Activated CD8-positive, alpha-beta memory T cell treated with anti-CD3 and anti-CD28 coated beads for 48 hours (primary cell): ENCODE measurements around the gene DCHS2.

Experiments used
- DNase-seq, 3 experiments: peaks; one replicate each; pipeline ENCODE4 v3.0.0-alpha.2; 2020; ENCODE audit warnings: low read depth in 2 of 3, low spot score in 2 of 3

Gene DCHS2, protein sequence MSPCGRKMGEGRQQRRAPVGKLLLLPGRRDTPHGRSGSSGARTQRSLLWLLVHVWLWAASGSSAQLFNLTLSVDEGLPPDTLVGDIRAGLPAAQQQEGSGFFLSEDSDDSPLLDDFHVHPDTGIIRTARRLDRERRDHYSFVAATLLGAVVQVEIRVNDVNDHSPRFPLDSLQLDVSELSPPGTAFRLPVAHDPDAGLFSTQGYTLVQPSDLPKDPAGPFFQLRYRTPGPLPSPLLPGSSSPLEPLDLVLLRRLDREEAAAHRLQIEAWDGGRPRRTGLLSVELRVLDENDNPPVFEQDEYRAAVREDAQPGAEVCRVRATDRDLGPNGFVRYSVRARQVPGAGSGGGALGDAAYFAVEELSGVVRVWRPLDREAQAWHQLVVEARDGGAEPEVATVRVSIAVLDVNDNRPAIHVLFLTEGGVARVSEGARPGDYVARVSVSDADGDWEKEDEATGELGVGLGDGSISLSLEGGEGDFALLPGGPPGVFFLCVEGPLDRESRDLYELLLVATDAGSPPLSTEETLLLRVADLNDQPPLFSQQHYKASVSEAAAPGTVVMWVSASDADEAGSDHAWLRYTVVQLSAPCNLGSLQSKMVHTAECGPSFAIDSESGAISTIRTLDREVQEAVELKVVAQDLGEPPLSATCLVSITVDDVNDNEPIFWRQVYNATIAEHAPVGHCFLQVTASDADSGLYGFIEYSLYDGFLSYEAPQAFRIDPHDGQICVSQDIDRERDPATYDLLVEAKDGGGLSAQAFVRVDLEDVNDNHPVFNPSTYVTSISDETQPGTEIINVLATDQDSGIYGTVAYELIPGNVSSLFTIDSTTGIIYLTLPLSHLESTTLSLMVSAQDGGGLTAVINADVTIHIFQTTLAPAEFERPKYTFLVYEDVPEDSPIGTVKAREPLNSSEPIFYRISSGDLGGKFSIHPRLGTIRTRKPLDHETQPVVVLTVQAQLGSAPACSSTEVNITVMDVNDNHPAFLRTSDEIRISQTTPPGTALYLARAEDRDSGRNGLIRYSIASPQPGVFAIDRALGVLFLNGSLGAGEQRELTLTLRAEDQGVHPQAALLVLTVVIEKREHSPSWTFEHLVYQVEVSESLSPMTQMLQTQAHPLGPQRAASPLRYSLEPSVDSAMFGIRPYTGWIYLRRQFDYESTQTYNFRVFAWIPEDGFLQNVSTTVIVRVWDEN (N-terminal part only)

DNA sequence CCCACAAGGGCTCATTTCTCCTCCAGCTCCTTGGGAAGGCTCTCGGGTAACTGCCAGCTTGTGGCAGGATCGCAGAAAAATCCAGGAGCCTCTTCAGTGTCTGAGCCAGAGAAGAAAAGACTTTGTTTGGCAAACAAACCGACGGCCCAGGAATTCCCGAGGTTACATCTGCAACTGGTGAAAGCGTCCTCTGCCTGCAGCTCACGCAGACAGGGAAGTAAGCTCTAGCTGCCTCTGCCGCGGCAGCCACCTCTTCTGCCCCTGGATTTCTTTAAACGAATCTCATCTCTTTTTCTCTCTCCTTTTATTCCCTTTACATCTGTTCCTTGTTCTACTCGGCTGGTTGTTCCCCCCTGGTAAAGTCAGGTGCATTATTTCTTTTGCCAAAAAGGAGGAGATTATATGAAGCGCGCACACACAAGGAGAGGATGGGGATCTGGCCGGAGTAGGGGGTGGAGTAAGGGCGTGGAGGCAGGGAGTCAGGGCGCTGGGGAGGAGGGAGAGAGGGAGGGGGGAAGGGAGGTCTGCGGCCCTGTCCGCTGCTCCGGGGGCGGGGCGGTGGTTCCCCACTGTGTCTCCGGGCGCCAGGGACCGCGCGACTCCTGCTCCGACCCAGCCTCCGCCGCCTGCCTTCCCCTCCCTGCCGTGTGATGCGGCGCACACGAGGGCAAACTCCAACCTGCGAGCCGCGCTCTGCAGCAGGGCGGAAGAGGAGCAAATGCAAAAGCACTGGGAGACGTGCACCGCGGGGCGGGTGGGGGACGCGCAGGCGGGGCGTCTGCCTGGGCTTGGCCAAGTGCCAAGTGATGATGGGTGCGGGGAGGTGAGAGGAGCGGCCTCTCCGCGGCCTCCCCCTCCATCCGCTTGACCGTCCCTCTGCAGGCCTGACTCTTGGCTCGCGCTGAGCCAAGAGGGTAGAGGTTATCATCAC, at the start of gene DCHS2:
DCHS2 (minus strand) TSS at position 459 of the 931 bp plus-strand sequence; CDS start at position 15, 444 bp downstream.
- DNase-seq: no peak

DNA sequence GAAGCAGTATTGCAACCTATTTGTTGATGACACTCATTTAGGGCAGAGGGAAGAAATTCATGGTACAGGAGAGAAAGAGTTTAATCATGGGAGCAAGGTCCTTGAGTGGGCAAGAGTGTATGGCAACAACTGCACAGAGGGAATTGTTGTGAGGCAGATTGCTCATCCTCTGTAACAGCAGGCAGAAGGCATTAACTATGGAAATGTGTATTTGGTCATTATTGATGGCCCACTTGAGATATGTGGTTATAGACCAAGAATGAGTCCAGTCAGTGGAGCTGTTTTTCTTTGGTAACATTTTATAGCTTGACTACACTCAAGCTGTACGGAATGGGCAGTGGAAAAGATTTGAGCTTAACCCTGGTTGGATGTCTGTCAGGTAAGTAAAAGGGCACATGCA, 42.7 kb upstream of the DCHS2 start:
- DNase-seq: no peak

DNA sequence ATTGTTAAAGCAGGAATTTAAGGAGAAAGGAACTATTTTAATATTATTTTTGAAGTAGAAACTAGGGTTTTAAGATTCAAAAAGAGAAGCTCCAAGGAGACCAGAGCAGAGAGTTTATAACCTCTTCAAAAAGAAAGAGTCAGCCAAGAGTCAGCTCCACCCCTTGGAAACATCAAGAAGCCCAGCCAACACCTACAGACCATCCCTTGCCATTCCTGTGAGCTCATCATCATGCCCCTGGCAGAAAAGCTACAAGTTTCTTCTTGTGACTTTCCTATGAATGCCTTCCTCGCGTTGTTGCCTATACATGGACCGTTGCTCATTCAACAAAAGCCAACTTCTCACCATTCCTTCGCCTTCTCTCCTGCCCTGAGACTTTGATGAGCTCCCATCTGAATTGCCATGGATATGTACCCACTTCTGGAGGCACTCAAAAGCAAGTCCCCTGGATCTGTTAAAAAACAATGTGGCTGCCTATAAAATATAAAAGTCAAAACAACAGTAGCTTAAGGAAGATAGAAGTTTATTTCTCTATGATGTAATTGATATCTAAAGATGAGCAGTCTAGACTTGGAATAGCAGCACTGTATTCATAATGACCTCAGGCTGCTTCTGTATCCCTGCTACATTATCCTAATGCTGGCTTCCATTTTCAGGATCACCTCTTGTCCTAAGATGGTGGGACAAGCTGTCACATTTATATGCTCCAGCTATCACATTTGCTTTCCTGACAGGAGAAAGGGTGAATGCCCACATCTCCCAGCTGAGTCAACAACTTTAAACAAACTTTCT, 38.3 kb upstream of the DCHS2 start:
- DNase-seq: no peak

DNA sequence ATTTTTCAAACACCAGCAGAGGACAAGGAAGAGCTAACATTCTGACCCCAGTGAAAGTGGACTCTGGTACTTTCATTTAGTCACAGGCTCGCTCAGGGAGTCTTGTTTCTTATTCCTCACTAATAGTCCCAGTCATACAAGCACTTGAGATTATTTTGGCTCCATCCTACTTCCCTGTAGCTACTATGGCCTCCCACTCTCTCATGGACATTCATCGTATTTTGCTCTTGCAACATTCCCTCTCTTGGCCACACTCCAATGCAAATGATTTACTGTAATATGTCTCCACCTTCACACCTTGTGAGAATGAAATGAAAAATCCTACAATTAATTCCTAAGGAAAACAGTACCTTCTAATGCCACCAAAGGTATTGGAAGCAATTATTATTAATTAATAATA, 37.3 kb upstream of the DCHS2 start:
- DNase-seq: no peak

DNA sequence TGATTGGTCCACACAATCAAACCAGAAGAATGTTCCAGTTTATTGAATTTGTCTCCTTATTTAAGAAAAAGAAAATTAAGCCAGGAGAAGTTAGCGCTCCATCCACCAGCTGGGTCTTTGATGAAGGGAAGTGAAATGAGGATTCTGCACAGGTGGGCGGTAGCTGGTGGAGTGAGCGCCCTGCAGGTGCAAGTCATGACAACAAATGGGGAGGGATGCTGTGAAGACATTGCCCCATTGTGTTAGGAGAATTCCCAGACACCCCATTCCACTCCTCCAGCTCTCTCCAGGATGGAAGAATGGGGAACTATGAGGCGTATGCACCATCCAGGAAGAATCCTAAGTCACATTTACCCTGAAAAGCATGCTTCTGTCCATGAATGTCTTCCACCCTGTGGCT, 35.7 kb upstream of the DCHS2 start:
- DNase-seq: no peak

DNA sequence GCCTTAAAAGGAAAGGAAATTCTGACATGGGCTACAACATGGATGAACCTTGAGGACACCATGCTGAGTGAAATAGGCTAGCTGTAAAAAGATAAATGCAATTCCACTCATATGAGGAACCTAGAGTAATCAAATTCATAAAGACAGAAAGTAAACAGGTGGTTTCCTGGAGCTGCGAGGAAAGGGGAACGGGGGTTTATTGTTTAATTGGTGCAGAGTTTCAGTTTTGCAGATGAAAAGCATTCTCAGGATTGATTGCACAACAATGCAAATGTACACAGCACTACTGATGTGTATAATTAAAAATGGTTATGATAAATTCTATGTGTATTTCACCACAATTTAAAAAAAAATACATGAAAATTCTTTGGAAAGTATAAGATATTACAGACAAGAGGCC, 34.6 kb upstream of the DCHS2 start:
- no peak for DNase-seq

DNA sequence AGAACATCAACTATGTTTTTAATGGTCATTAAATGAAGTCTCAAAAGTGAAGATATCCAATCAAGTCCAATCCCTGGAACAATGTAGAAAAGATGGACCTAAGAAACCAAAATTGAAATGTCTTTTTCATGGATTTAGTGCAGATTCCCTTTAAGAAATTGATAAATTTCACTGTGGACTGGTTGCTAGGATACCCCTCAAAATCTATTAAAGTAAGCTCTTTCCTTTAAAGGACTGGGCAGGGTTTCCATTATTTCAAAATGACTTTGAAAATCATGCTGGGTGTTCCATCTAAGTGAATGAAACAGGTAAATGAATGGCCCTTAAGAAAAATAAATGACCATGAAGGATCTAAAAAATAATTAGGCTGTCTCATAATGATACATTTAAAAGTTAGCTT, 30.0 kb upstream of the DCHS2 start:
- no peak for DNase-seq

DNA sequence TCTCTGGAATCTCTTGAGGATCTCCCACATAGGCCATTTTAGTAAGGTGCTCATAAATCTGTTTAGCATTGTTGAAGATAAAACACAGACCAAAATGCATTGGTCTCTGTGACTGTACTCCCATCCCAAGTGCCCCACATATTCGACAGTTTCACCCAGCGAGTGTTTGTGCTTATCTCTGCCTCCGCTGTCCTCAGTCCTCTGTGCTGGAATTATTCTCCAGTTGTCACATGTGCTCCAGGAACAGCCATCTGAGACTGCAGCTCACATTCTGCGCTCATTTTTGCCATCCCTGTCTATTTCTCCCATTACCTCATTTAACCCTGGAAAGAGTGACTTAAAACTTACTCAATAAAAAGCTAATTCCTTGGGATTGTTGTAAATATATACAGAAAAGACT, 27.6 kb upstream of the DCHS2 start:
- DNase-seq: no peak

DNA sequence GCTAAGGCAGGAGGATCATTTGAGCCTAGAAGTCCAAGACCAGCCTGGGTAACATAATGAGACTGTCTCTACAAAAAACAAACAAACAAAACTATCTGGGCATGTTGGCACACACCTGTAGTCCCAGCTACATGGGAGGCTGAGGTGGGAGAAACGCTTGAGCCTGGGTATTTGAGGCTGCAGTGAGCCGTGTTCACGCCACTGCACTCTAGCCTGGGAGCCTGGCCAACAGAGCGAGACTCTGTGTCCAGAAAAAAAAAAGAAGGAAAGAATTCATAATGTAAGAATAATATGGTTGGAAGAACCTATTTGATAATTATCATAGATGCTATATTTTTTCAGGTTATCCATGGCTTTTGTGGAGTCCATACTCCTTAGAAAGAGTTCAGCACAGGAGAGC, 26.0 kb upstream of the DCHS2 start:
- DNase-seq: no peak

DNA sequence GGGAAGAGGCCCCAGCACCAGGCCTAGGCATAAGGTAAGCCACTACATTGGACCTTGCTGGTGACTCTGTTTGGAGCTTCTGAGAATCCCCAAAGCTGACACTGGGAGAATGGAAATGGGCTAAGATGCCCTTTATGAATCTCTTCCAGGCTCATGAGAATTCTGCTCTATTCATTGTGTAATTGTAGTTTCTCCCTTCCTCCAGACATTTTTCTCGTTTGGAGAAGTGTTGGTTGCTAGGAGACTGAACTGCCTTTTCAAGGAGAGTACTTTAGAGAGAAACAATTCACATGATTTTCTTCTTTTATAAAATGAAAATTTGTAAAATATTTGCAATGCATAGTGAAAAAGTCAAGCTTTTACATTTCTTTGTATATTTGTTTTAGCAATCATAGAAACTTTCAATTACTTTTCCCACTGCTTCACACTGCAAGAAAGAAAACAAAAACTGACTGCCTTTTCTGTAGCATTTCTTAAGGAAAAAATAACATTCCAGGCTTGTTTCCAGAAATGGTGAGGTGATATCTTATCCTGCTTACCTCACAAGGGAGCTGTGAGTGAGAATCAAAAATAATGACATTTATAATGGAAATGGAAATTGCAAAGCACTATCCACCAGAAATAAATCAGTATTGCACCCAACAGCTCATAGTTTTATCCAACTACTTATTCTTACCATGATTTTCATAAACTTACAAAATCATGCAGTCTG, 24.9 kb upstream of the DCHS2 start:
- no peak for DNase-seq

DNA sequence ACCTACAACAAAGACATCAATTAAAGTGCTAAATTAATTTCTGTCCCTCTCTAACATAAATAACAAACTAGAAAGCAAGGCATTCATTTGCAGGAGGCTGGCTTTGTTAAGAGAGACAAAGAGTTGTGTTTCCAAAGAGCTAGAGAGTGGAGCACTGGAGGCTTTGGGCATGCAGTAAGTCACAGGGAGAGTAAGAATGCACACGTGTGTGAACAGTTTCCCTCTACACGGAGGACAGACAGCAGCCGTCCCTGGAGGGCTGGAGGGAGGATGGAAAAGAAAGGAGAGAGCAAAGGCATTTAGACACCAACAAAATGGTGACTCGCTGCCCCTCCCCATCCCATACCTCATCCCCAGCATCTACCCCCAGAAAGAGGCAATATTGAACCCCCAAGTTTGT, 20.4 kb upstream of the DCHS2 start:
- no peak for DNase-seq

DNA sequence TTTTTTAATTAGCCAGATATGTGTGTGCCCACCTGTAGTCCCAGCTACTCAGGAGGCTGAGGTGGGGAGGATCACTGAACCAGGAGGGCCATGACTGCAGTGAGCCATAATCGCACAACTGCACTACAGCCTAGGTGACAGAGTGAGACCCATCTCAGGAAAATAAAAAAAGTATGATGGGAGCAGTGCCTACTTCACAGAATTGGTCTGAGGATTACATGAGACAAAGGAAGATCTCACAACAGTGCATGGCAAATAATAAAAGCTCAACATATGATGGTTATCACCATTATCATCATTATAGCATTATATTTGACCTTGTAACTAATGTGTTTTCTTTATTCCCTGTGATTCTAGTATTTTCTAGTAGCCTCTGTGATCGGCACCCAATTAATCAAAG, 19.9 kb upstream of the DCHS2 start:
- no peak for DNase-seq

DNA sequence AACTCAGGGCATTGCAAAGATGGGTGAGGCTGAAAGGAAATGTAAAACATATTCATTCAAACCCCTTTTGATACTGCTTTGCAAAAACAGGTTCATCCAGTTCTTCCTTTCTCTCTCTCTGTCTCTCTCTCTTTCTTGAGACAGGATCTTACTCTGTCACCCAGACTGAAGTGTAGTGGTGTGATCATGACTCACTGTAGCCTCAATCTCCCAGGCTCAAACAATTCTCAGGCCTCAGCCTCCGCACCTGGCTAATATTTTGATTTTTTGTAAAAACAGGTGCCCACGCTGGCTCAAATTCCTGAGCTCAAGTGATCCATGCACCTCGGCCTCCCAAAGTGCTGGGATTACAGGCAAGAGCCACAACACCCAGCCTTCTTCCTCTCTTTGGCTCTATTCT, 15.6 kb upstream of the DCHS2 start:
- no peak for DNase-seq

DNA sequence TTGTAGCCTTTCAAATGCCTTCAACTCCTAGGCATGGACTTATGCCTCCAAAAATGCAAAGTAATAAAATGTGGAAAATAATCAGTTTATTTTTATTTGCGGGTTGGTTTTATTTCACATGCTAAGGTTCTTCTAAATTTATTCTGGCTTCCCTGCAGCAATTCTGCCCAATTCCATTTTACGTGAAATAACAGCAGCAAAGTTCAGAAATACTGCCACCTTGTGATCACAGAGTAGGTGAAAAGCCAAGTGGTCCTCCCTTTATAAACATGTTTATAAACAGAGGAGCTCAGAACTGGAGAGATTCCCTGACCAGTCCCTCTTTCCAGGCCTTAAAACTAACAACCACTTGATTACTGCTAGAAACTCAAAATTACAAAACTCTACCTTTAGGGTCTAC, 14.7 kb upstream of the DCHS2 start:
- DNase-seq: no peak

DNA sequence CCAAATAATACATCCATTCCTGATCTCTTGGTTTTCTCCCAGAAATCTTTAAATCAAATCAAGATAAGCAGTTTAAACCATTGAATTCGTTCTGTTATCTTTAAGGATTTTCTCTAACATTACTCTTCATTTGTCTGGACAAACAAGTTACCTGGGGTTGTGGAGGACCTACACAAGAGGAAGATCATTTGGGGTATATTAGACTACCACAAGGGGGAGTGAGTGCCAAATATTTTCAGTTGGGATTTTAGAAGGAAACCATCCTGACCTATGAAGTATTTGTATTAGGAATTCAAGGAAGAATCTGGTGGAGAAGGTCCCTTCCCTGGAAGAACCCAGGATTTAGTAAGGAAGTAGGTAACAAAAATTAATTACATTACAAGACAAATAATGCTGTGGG, 12.0 kb upstream of the DCHS2 start:
- no peak for DNase-seq

DNA sequence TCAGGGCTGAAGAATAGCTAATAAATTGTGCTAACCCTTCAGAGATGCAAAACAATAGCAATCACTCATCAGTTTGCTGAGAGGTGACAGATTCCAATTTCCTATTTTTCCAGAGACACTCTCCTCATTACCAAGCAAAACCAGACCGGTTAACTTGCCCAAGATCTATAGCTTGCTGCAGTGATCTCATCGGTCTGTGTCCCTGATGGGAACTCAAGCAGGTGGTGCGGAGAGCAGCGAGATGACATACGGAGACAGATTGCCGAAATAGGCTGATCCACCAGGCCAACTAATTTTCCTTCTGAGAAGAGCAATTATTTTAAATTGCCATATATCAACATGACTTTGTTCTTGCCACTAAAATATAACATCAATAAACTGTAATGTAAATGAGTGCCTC, 10.5 kb upstream of the DCHS2 start:
- DNase-seq: no peak

DNA sequence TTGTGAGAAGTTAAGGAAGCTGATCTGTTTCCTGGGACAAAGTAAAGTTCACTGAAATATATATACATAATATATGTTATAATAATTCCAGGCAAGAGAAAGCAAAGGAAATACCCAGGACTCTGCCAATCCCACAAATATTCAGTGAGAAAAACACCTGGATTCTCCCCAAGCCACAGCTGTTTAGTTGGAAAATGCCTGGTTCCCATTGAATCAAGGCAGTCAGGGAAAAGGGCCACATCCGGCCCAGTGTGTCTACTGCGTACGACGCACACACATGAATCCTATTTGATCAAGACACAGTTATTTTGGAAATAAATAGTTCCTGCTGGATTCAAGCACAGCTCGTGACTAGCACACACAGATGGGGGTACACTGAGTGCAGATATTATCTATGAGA, 6.3 kb upstream of the DCHS2 start:
- no peak for DNase-seq

DNA sequence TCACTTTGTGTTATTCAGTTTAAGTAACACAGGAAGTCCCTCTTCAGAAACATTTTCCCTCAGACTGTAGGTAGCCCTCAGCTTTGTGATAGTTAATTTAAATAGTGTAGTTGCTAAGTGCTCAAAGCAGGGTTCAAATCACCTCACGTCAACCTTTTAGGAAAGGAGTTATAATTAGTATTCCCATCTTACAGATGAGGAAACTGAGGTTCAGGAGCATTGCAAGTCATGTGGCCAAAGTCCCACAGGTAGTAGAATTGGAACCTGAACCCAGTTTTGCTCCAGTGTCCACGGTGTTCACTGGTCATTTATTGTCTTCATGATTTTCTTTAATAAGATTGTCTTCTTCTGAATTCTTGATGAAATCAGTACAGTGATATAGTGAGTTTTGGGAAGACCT, 4.3 kb upstream of the DCHS2 start:
- DNase-seq: no peak

DNA sequence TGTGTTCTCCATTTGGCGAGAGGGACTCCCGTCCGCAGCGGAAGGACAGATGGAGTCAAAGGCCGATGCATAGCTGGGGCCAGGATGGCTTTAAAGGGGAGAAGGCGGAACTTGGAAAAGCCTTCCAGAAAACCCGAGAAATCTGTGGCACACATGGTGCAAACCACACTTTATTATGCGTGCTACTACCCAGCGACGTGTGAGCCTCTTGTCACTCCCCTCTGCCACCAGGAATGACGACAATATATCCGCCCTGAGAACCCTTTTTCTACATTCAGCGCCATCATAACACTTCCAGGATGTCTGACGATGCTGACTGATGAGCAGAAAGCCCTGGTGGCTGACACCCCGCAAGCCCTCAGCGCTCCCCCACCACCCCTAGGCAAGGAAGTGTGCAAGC, 689 bp upstream of the DCHS2 start:
- DNase-seq: no peak
